Muscle layer of duodenum (tissue), 2 donors: ENCODE results near the gene HIVEP3.

Source experiments
- H3K27ac ChIP-seq: one replicate; pipeline ENCODE4 v1.7.0; 2013; ENCODE audit warnings: mild to moderate bottlenecking, low read length
- H3K27me3 ChIP-seq: one replicate; pipeline ENCODE4 v1.7.0; 2013; ENCODE audit warnings: low read depth, mild to moderate bottlenecking, control low read depth, low read length
- H3K36me3 ChIP-seq, 2 donors: one replicate each; pipeline ENCODE4 v1.7.0; 2013; ENCODE audit warnings: low read length in 2 of 2, control low read depth in 1 of 2, mild to moderate bottlenecking in 1 of 2; ENCODE audit not compliant: insufficient read depth in 2 of 2, control insufficient read depth in 1 of 2
- H3K4me1 ChIP-seq, 2 donors: one replicate each; pipeline ENCODE4 v1.7.0; 2013; ENCODE audit warnings: low read length in 2 of 2, mild to moderate bottlenecking in 2 of 2, control low read depth in 1 of 2, moderate library complexity in 1 of 2; ENCODE audit not compliant: insufficient read depth in 2 of 2, control insufficient read depth in 1 of 2
- H3K4me3 ChIP-seq, 2 donors: one replicate each; pipeline ENCODE4 v1.7.0; 2013; ENCODE audit warnings: low read length in 2 of 2, low read depth in 1 of 2, mild to moderate bottlenecking in 1 of 2
- H3K9me3 ChIP-seq, 2 donors: one replicate each; pipeline ENCODE4 v1.7.0; 2013; ENCODE audit warnings: low read length in 2 of 2, control low read depth in 1 of 2, mild to moderate bottlenecking in 1 of 2; ENCODE audit not compliant: control insufficient read depth in 1 of 2
- donor health status: healthy.

Gene HIVEP3

GRCh38 chr1:41880261-41880660, 38.5 kb downstream of the HIVEP3 start:
- Histone ChIP-seq H3K4me3 (no peak overlapping the region), H3K27ac (no peak overlapping the region), H3K4me1 (peaks cover 2 to 5% of the 10 kb centered on the region in 2 donors), H3K9me3 (no peaks in the 10 kb centered on the region), H3K27me3 (no peaks in the 10 kb centered on the region), H3K36me3 (no peaks in the 10 kb centered on the region)

DNA sequence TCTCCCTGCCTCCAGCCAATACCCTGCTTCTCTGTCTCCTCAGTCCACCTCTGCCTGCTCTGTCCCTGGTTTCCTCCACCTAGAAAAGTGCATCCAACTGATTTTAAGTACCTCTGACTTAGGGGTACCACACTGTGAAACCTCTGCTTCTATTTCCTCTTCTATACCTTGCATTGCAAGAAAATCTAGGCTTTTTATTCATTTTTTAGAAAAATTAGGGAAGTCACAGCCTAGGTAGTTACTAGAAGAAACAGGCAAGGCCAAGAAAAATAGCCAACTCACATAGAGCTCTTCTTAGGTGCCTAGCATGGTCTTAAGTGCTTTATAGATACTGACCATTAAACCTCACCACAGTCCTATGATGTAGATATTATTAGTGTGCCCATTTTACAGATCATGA, 39.1 kb downstream of the HIVEP3 start:
- peaks cover 2 to 11% of the 10 kb centered on the region in 2 donors for H3K4me1 ChIP-seq
- no peaks in the 10 kb centered on the region for H3K36me3 ChIP-seq
- H3K4me3 ChIP-seq, result no peak overlapping the region
- no peaks in the 10 kb centered on the region for H3K9me3 ChIP-seq
- H3K27me3 ChIP-seq, result no peaks in the 10 kb centered on the region
- H3K27ac ChIP-seq, result no peak overlapping the region

DNA sequence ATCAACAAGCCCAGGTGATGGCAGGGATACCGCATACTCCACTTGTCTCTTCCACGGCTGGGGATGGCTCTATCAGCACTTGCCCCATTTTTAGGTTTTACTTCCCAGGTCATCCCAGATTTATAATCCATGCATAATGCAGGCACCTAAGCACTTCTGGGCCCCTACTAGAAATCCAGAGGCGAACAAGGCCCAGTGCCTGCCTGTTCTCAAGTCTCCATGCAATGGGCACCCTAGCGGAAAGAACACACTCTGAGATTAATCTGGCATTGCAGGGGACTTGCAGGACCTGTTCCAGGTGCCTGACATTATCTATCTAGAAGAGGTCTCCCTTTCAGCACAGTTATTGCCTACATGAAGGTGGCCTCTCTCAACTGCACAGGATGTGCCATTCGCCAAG, 39.8 kb downstream of the HIVEP3 start:
- Histone ChIP-seq H3K36me3 (no peaks in the 10 kb centered on the region), H3K4me3 (no peak overlapping the region), H3K27ac (no peak overlapping the region), H3K27me3 (no peaks in the 10 kb centered on the region), H3K9me3 (no peaks in the 10 kb centered on the region), H3K4me1 (peaks cover 2 to 11% of the 10 kb centered on the region in 2 donors)

DNA sequence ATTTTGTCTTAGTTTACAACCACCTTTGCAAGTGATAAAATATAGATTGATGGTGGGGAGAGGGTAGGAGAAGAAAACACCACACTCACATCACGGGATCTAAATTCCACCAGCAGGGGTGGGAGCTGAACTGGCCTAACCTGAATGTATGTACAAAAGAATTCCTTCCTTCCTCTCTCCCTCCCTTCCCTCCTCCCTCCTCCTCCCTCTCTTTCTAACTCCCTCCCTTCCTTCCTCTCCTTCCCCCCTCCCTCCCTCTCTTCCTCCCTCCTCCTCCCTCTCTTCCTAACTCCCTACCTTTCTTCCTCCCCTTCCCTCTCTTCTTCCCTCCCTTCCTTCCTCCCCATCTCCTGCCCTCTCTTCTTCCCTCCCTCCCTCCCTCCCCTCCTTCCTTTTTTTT, 40.2 kb downstream of the HIVEP3 start:
- no peak overlapping the region for H3K27ac ChIP-seq
- H3K9me3 ChIP-seq, result no peaks in the 10 kb centered on the region
- H3K4me1 ChIP-seq, result peaks cover 2 to 11% of the 10 kb centered on the region in 2 donors
- no peaks in the 10 kb centered on the region for H3K36me3 ChIP-seq
- no peaks in the 10 kb centered on the region for H3K27me3 ChIP-seq
- no peak overlapping the region for H3K4me3 ChIP-seq

GRCh38 chr1:41876576-41877445, 41.9 kb downstream of the HIVEP3 start:
- Histone ChIP-seq H3K4me1 (peaks cover 0 to 11% of the 10 kb centered on the region in 2 donors), H3K27me3 (no peaks in the 10 kb centered on the region), H3K36me3 (no peaks in the 10 kb centered on the region), H3K27ac (no peak overlapping the region), H3K9me3 (no peaks in the 10 kb centered on the region), H3K4me3 (no peak overlapping the region)

GRCh38 chr1:41875487-41875886, 43.2 kb downstream of the HIVEP3 start:
- Histone ChIP-seq H3K27ac (no peak overlapping the region), H3K4me1 (peaks cover 0 to 11% of the 10 kb centered on the region in 2 donors), H3K36me3 (no peaks in the 10 kb centered on the region), H3K27me3 (no peaks in the 10 kb centered on the region), H3K9me3 (no peaks in the 10 kb centered on the region), H3K4me3 (no peak overlapping the region)

- H3K9me3 ChIP-seq, result no peaks in the 10 kb centered on the region
- no peak overlapping the region for H3K27ac ChIP-seq
- no peaks in the 10 kb centered on the region for H3K36me3 ChIP-seq
- H3K4me1 ChIP-seq, result peaks cover 0 to 11% of the 10 kb centered on the region in 2 donors
- no peaks in the 10 kb centered on the region for H3K27me3 ChIP-seq
- no peak overlapping the region for H3K4me3 ChIP-seq
These were observed 43.8 kb downstream of the HIVEP3 start for GRCh38 chr1:41874903-41875411.

- Histone ChIP-seq H3K4me3 (no peak overlapping the region), H3K4me1 (peaks cover 0 to 11% of the 10 kb centered on the region in 2 donors), H3K9me3 (no peaks in the 10 kb centered on the region), H3K27ac (no peak overlapping the region), H3K36me3 (no peaks in the 10 kb centered on the region), H3K27me3 (no peaks in the 10 kb centered on the region)
These were observed 44.5 kb downstream of the HIVEP3 start for GRCh38 chr1:41874151-41874719.

- Histone ChIP-seq H3K27me3 (no peaks in the 10 kb centered on the region), H3K4me1 (peaks cover 0 to 11% of the 10 kb centered on the region in 2 donors), H3K9me3 (no peaks in the 10 kb centered on the region), H3K36me3 (no peaks in the 10 kb centered on the region), H3K27ac (no peak overlapping the region), H3K4me3 (no peak overlapping the region)
These were observed 46.6 kb downstream of the HIVEP3 start for GRCh38 chr1:41872074-41872473.

DNA sequence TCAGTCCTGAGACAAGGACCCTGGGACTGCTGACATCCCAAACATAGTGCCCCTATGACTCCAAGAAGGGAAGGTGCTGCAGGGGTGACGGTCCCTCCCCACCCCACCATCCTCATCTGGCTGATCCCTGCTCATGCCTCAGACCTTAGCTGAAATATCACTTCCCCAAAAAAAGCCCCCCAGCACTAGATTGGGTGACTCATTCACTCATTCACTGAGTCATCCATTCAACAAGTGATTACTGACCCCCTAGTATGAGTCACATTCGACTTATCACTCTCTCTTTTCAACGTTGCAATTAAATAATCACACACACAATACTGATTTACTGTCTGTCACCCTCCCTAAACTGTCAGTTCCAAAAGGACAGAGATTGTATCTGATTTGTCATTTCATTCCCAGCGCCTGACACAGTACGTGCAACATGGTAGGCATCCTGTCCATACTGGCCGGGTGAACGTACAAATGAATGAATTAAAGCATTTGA, 48.6 kb downstream of the HIVEP3 start:
- H3K27ac ChIP-seq, result no peak overlapping the region
- H3K4me1 ChIP-seq, result peaks cover 0 to 5% of the 10 kb centered on the region in 2 donors

GRCh38 chr1:41868241-41868998, 50.3 kb downstream of the HIVEP3 start:
- no peaks in the 10 kb centered on the region for H3K36me3 ChIP-seq
- H3K4me1 ChIP-seq, result no peaks in the 10 kb centered on the region
- no peak overlapping the region for H3K27ac ChIP-seq
- H3K4me3 ChIP-seq, result no peak overlapping the region
- no peaks in the 10 kb centered on the region for H3K27me3 ChIP-seq
- no peaks in the 10 kb centered on the region for H3K9me3 ChIP-seq

More for the DNA sequence above, 48.6 kb downstream of the HIVEP3 start:
- Histone ChIP-seq H3K9me3 (no peaks in the 10 kb centered on the region), H3K4me3 (no peak overlapping the region), H3K27me3 (no peaks in the 10 kb centered on the region), H3K36me3 (no peaks in the 10 kb centered on the region)
